Fibroblast of pulmonary artery (primary cell): ENCODE results near the gene HDAC10.

ENCODE experiments used
- DNase-seq: peaks from one replicate; pipeline ENCODE4 v3.0.0-alpha.2; 2010; ENCODE audit warnings: low read depth
- H3K4me3 ChIP-seq: replicated peaks from 2 replicates; pipeline ENCODE4 v1.5.1; 2011; ENCODE audit warnings: low read depth, mild to moderate bottlenecking, control low read depth, low read length, moderate library complexity
- CTCF ChIP-seq: IDR thresholded peaks from 2 replicates; pipeline ENCODE4 v1.5.1; 2011; ENCODE audit warnings: mild to moderate bottlenecking, control low read depth, low read length, inconsistent platforms; ENCODE audit errors: missing control alignments

HDAC10 gene

GRCh38 chr22:50225200-50225969 is 25.7 kb downstream of the HDAC10 start:
- no peak for DNase-seq
- TF ChIP-seq CTCF, result no peak
- no peak overlapping the region for H3K4me3 ChIP-seq

GRCh38 chr22:50224071-50224470 is 27.0 kb downstream of the HDAC10 start:
- H3K4me3 ChIP-seq, result no peak overlapping the region
- no peak for DNase-seq
- TF ChIP-seq CTCF, result no peak

- TF ChIP-seq CTCF, result no peak
- no peak for DNase-seq
- H3K4me3 ChIP-seq, result no peak overlapping the region
These were observed 28.6 kb downstream of the HDAC10 start for GRCh38 chr22:50222508-50222907.

- TF ChIP-seq CTCF, result no peak
- H3K4me3 ChIP-seq, result no peak overlapping the region
- no peak for DNase-seq
These were observed 29.4 kb downstream of the HDAC10 start for GRCh38 chr22:50221410-50222300.

GRCh38 chr22:50220603-50221409 is 30.3 kb downstream of the HDAC10 start:
- TF ChIP-seq CTCF, result no peak

GRCh38 chr22:50219800-50220602 is 31.1 kb downstream of the HDAC10 start:
- DNase-seq, result no peak
- TF ChIP-seq CTCF, result no peak
- H3K4me3 ChIP-seq, result no peak overlapping the region

More at GRCh38 chr22:50220603-50221409, 30.3 kb downstream of the HDAC10 start:
- no peak overlapping the region for H3K4me3 ChIP-seq
- DNase-seq, result no peak
